CD4-positive, alpha-beta T cell treated with Interleukin-10 for 1 hour (primary cell): ENCODE measurements around the gene WBP1L.
"Not testable (repeated sequence)": the region's sequence is repeated elsewhere in the genome, so short reads cannot be mapped to it uniquely, and the experiment has no call there.

Experiments
- DNase-seq: peaks from one replicate; pipeline ENCODE4 v3.0.0-alpha.2; 2020

WBP1L gene

GRCh38 chr10:102813734-102814452, 70.1 kb downstream of the WBP1L start:
- DNase-seq: no peak

GRCh38 chr10:102814453-102814871, 70.7 kb downstream of the WBP1L start:
- DNase-seq: no peak

GRCh38 chr10:102814873-102815661, 71.3 kb downstream of the WBP1L start:
- DNase-seq: no peak

- DNase-seq: no peak
These were observed 72.2 kb downstream of the WBP1L start for GRCh38 chr10:102815790-102816549.

GRCh38 chr10:102817175-102817574, 73.4 kb downstream of the WBP1L start:
- no peak for DNase-seq

GRCh38 chr10:102819054-102819453, 75.3 kb downstream of the WBP1L start:
- no peak for DNase-seq

GRCh38 chr10:102820008-102820407, 76.3 kb downstream of the WBP1L start:
- not testable (repeated sequence) for DNase-seq

GRCh38 chr10:102822222-102822621, 78.5 kb downstream of the WBP1L start:
- DNase-seq: no peak

- no peak for DNase-seq
These were observed 80.9 kb downstream of the WBP1L start for GRCh38 chr10:102824664-102825063.

- no peak for DNase-seq
These were observed 82.5 kb downstream of the WBP1L start for GRCh38 chr10:102826148-102826796.

GRCh38 chr10:102827597-102827975, 83.8 kb downstream of the WBP1L start:
- no peak for DNase-seq

GRCh38 chr10:102831322-102832071, 87.7 kb downstream of the WBP1L start:
- no peak for DNase-seq

GRCh38 chr10:102832248-102832647, 88.5 kb downstream of the WBP1L start:
- no peak for DNase-seq

GRCh38 chr10:102832987-102833386, 89.2 kb downstream of the WBP1L start:
- no peak for DNase-seq

- no peak for DNase-seq
These were observed 90.4 kb downstream of the WBP1L start for GRCh38 chr10:102834143-102834542.

GRCh38 chr10:102835007-102835482, 91.3 kb downstream of the WBP1L start:
- DNase-seq: peak; percentile 77

- no peak for DNase-seq
These were observed 93.5 kb downstream of the WBP1L start, which contains the start of gene CYP17A1 for GRCh38 chr10:102837230-102837721. CYP17A1 (minus strand) TSS chr10:102837413; CDS start chr10:102837361, 52 bp downstream.

GRCh38 chr10:102838276-102838927, 94.7 kb downstream of the WBP1L start:
- DNase-seq: not testable (repeated sequence)

GRCh38 chr10:102841827-102842345, 98.1 kb downstream of the WBP1L start:
- no peak for DNase-seq

- not testable (repeated sequence) for DNase-seq
These were observed 99.4 kb downstream of the WBP1L start for GRCh38 chr10:102843139-102843538.
